Tibial artery (tissue), 4 donors: Measurements from ENCODE around the gene CRYGN.

Source experiments
- DNase-seq, 2 donors: peaks; one replicate each; pipeline ENCODE4 v3.0.0-alpha.2; 2019
- H3K27ac ChIP-seq, 2 donors: fragments of 200-600 bp; sonication (generic) in 1 of 2; 1 replicate in 1 of 2; 2 replicates in 1 of 2; pipeline ENCODE4 v1.5.1; 2018 to 2019; ENCODE audit warnings: mild to moderate bottlenecking in 1 of 2
- H3K27me3 ChIP-seq, 2 donors: fragments of 200-600 bp; sonication (generic) in 1 of 2; one replicate each; pipeline versions ENCODE4 v1.5.1 to v1.6.0; 2016 to 2019
- H3K36me3 ChIP-seq, 3 donors: fragments of 200-600 bp; sonication (generic) in 2 of 3; one replicate each; pipeline ENCODE4 v1.5.1; 2016 to 2019; ENCODE audit warnings: mild to moderate bottlenecking in 2 of 3
- H3K4me1 ChIP-seq, 4 donors: fragments of 200-600 bp; sonication (generic) in 2 of 4; 1 replicate in 3 of 4; 2 replicates in 1 of 4; pipeline ENCODE4 v1.5.1; 2016 to 2019
- H3K4me3 ChIP-seq, 2 donors: fragments of 200-600 bp; sonication (generic) in 1 of 2; 1 replicate in 1 of 2; 2 replicates in 1 of 2; pipeline ENCODE4 v1.5.1; 2018 to 2019; ENCODE audit warnings: mild to moderate bottlenecking in 2 of 2
- H3K9me3 ChIP-seq, 3 donors: fragments of 200-600 bp; sonication (generic) in 1 of 3; one replicate each; pipeline ENCODE4 v1.5.1; 2016 to 2019
- CTCF ChIP-seq, 2 experiments: fragments of 200-600 bp in 1 of 2; fragments of 450-650 bp in 1 of 2; IDR thresholded peaks; one replicate each; pipeline ENCODE4 v1.5.1; 2017 to 2019; ENCODE audit warnings: antibody characterized with exemption in 2 of 2, mild to moderate bottlenecking in 1 of 2, moderate library complexity in 1 of 2
- intact Hi-C: fragments of 100-400 bp; cut with DNase I; formaldehyde crosslinking; loops from one replicate; pipeline ENCODE4 v1.15.0; 2023; ENCODE audit warnings: low total_unique reads

Gene CRYGN

GRCh38 chr7:151457534-151457933 is 17.6 kb upstream of the CRYGN start:
- H3K4me3 ChIP-seq: no peak overlapping the region
- peaks cover 7 to 26% (median 24%) of the 10 kb centered on the region in 4 donors for H3K4me1 ChIP-seq
- H3K9me3 ChIP-seq: no peaks in the 10 kb centered on the region
- intact Hi-C loops: no loop called here
- H3K36me3 ChIP-seq: no peaks in the 10 kb centered on the region
- no peak for DNase-seq
- H3K27me3 ChIP-seq: no peaks in the 10 kb centered on the region
- TF ChIP-seq CTCF (IDR thresholded peaks at IDR 0.05): no peak
- no peak overlapping the region for H3K27ac ChIP-seq

GRCh38 chr7:151456782-151457181 is 16.8 kb upstream of the CRYGN start:
- DNase-seq: no peak
- Histone ChIP-seq H3K4me1 (peaks cover 7 to 26% (median 24%) of the 10 kb centered on the region in 4 donors), H3K27me3 (no peaks in the 10 kb centered on the region), H3K36me3 (no peaks in the 10 kb centered on the region), H3K4me3 (no peak overlapping the region), H3K9me3 (no peaks in the 10 kb centered on the region), H3K27ac (no peak overlapping the region)
- TF ChIP-seq CTCF (IDR thresholded peaks at IDR 0.05): no peak
- intact Hi-C loops: no loop called here

- intact Hi-C loops: no loop called here
- no peak for TF ChIP-seq CTCF (IDR thresholded peaks at IDR 0.05)
- H3K4me1 ChIP-seq: peaks cover 7 to 23% (median 20%) of the 10 kb centered on the region in 4 donors
- no peak overlapping the region for H3K27ac ChIP-seq
- no peaks in the 10 kb centered on the region for H3K27me3 ChIP-seq
- H3K9me3 ChIP-seq: no peaks in the 10 kb centered on the region
- DNase-seq: no peak
- H3K4me3 ChIP-seq: no peak overlapping the region
- H3K36me3 ChIP-seq: no peaks in the 10 kb centered on the region
Observed at GRCh38 chr7:151456276-151456675, 16.3 kb upstream of the CRYGN start.

GRCh38 chr7:151455690-151456089 is 15.7 kb upstream of the CRYGN start:
- no peaks in the 10 kb centered on the region for H3K36me3 ChIP-seq
- H3K27ac ChIP-seq: no peak overlapping the region
- no peaks in the 10 kb centered on the region for H3K9me3 ChIP-seq
- H3K27me3 ChIP-seq: no peaks in the 10 kb centered on the region
- intact Hi-C loops: no loop called here
- no peak for TF ChIP-seq CTCF (IDR thresholded peaks at IDR 0.05)
- peaks cover 7 to 17% (median 15%) of the 10 kb centered on the region in 4 donors for H3K4me1 ChIP-seq
- DNase-seq: no peak
- H3K4me3 ChIP-seq: no peak overlapping the region

GRCh38 chr7:151454932-151455530 is 15.1 kb upstream of the CRYGN start:
- H3K27ac ChIP-seq: no peak overlapping the region
- TF ChIP-seq CTCF (IDR thresholded peaks at IDR 0.05): no peak
- peaks cover 7 to 12% (median 9%) of the 10 kb centered on the region in 4 donors for H3K4me1 ChIP-seq
- no peaks in the 10 kb centered on the region for H3K36me3 ChIP-seq
- H3K9me3 ChIP-seq: no peaks in the 10 kb centered on the region
- no peaks in the 10 kb centered on the region for H3K27me3 ChIP-seq
- no peak for DNase-seq
- H3K4me3 ChIP-seq: no peak overlapping the region
- intact Hi-C loops: no loop called here

GRCh38 chr7:151454305-151454704 is 14.4 kb upstream of the CRYGN start:
- Histone ChIP-seq H3K4me3 (no peak overlapping the region), H3K27ac (no peak overlapping the region), H3K9me3 (no peaks in the 10 kb centered on the region), H3K4me1 (peaks cover under 1 to 4% (median 3%) of the 10 kb centered on the region in 4 donors), H3K36me3 (no peaks in the 10 kb centered on the region), H3K27me3 (no peaks in the 10 kb centered on the region)
- TF ChIP-seq CTCF (IDR thresholded peaks at IDR 0.05): no peak
- intact Hi-C loops: no loop called here
- DNase-seq: no peak
